Body of pancreas (tissue), 4 donors: Measurements from ENCODE around the gene RPL12.

Experiments
- CTCF ChIP-seq, 7 experiments: fragments of 450-650 bp in 4 of 7; fragments of 200-600 bp in 3 of 7; sonication (generic) in 3 of 7; IDR thresholded peaks; one replicate each; pipeline ENCODE4 v1.5.1; 2016 to 2019; ENCODE audit warnings: antibody characterized with exemption in 7 of 7
- POLR2A ChIP-seq, 3 donors: fragments of 450-650 bp; IDR thresholded peaks; one replicate each; pipeline ENCODE4 v1.6.1; 2016; ENCODE audit warnings: antibody characterized with exemption in 3 of 3, mild to moderate bottlenecking in 2 of 3

DNA sequence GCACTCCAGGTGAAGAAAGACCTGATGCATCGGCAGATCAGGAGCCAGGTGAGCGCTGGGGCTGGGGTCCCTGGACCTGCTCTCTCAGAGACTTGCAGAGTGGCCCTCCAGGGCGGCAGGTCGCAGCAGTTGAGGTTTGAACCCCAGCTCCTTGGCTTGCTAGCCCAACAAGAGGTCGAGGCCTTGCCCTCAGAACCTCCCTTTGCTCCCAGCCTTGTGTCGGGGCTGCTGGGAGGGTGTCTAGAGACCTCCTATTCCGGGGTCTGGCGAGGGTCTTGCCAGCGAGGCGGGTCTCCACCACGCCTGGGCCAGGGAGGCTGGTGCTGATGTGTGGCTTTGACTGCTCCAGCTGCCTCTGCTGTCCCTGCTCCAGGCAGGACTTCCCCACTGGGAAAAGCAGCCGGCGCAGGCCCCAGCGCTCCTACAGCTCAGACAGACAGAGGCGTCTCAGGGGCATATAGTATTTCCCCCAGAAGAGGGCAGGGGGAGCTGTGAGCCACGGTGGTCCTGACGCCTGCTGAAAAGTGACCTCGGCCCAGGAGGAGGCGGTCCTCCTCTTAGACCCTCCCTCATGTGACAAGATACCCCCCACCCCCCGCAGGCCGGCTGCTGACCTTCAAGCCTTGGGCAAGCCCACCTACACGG is 38.4 kb upstream of the RPL12 start:
- no peak for TF ChIP-seq CTCF (IDR thresholded peaks at IDR 0.05)
- TF ChIP-seq POLR2A (IDR thresholded peaks at IDR 0.05), result no peak
